ENCODE results near the gene RBM20.

- TF ChIP-seq POLR2A (IDR thresholded peaks at IDR 0.05) (no peak), CTCF (IDR thresholded peaks at IDR 0.05) (no peak)
Measured at GRCh38 chr10:110744782-110745181, 100.6 kb downstream of the RBM20 start.

Data from thyroid gland (tissue), 4 donors.